ENCODE results near the gene OR9A2.

Gene OR9A2

GRCh38 chr7:143046426-143046851 lies 19.5 kb upstream of the OR9A2 start:
- H3K4me3 ChIP-seq (ENCODE audit: low read length): no peak overlapping the region
- no peaks in the 10 kb centered on the region for H3K27me3 ChIP-seq (ENCODE audit: control insufficient read depth, insufficient read depth, low read length)
- no peak overlapping the region for H3K27ac ChIP-seq (ENCODE audit: low read depth, low read length)
- H3K9ac ChIP-seq (ENCODE audit: low read length): no peak overlapping the region
- no peaks in the 10 kb centered on the region for H3K36me3 ChIP-seq (ENCODE audit: control insufficient read depth, insufficient read depth, low read length)
- H3K4me1 ChIP-seq (ENCODE audit: control insufficient read depth, insufficient read depth, low read length): no peaks in the 10 kb centered on the region

DNA sequence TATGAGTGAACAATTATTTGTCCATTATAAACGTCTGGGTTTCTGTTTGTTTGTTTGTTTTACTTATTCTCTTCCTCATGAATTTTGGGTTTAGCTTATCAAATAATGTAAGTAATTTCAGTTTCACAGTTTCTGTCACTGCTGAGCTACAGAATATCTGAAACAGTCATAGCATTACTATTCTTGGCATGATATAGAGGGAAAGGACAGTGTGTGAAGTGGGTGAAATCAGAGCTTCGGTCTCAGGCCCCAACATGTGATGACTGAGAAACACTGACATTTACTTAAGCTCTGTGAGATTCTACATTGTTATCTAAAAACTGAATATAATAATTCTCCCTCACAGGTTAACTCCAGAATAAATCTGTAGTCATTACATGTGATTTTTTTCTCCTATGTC lies 16.5 kb upstream of the OR9A2 start:
- no peak overlapping the region for H3K9ac ChIP-seq (ENCODE audit: low read length)
- no peak overlapping the region for H3K27ac ChIP-seq (ENCODE audit: low read depth, low read length)
- no peaks in the 10 kb centered on the region for H3K4me1 ChIP-seq (ENCODE audit: control insufficient read depth, insufficient read depth, low read length)
- no peak overlapping the region for H3K4me3 ChIP-seq (ENCODE audit: low read length)
- no peaks in the 10 kb centered on the region for H3K27me3 ChIP-seq (ENCODE audit: control insufficient read depth, insufficient read depth, low read length)
- no peaks in the 10 kb centered on the region for H3K36me3 ChIP-seq (ENCODE audit: control insufficient read depth, insufficient read depth, low read length)

GRCh38 chr7:143042790-143043271 lies 15.9 kb upstream of the OR9A2 start:
- Histone ChIP-seq H3K4me1 (ENCODE audit: control insufficient read depth, insufficient read depth, low read length) (no peaks in the 10 kb centered on the region), H3K27me3 (ENCODE audit: control insufficient read depth, insufficient read depth, low read length) (no peaks in the 10 kb centered on the region), H3K9ac (ENCODE audit: low read length) (no peak overlapping the region), H3K36me3 (ENCODE audit: control insufficient read depth, insufficient read depth, low read length) (no peaks in the 10 kb centered on the region), H3K4me3 (ENCODE audit: low read length) (no peak overlapping the region), H3K27ac (ENCODE audit: low read depth, low read length) (no peak overlapping the region)

- no peak overlapping the region for H3K27ac ChIP-seq (ENCODE audit: low read depth, low read length)
Observed at GRCh38 chr7:143042159-143042789, 15.3 kb upstream of the OR9A2 start.

GRCh38 chr7:143041346-143041745 lies 14.4 kb upstream of the OR9A2 start:
- Histone ChIP-seq H3K9ac (ENCODE audit: low read length) (no peak overlapping the region), H3K36me3 (ENCODE audit: control insufficient read depth, insufficient read depth, low read length) (no peaks in the 10 kb centered on the region), H3K27ac (ENCODE audit: low read depth, low read length) (no peak overlapping the region), H3K4me1 (ENCODE audit: control insufficient read depth, insufficient read depth, low read length) (no peaks in the 10 kb centered on the region), H3K4me3 (ENCODE audit: low read length) (no peak overlapping the region), H3K27me3 (ENCODE audit: control insufficient read depth, insufficient read depth, low read length) (no peaks in the 10 kb centered on the region)

More at GRCh38 chr7:143042159-143042789, 15.3 kb upstream of the OR9A2 start:
- no peaks in the 10 kb centered on the region for H3K36me3 ChIP-seq (ENCODE audit: control insufficient read depth, insufficient read depth, low read length)
- H3K27me3 ChIP-seq (ENCODE audit: control insufficient read depth, insufficient read depth, low read length): no peaks in the 10 kb centered on the region
- no peaks in the 10 kb centered on the region for H3K4me1 ChIP-seq (ENCODE audit: control insufficient read depth, insufficient read depth, low read length)
- no peak overlapping the region for H3K4me3 ChIP-seq (ENCODE audit: low read length)
- no peak overlapping the region for H3K9ac ChIP-seq (ENCODE audit: low read length)

DNA sequence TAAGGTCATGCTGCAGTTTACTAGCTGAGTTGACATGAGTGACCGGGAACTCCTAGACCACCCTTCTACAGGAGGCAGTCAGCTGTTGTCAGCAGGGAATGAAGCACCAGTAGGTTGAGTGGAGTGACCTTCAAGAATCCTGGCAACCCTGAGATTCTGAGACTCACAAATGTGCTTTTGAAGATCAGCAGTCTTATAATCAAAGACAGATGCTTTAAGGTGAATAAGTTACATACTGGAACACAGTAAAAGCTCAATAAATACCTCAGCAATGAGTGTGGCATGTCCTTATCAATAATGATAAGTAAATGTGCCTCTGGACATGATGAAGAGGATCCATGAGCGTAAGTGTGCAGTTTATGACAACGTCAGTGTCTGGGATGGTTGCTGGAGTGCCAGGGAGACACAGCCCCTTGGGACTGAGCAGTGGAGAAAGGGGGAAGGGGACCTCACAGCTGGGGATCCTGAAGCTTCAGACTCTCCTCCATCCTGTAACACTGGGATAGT lies 13.3 kb upstream of the OR9A2 start:
- H3K27ac ChIP-seq (ENCODE audit: low read depth, low read length): no peak overlapping the region
- no peak overlapping the region for H3K9ac ChIP-seq (ENCODE audit: low read length)
- no peaks in the 10 kb centered on the region for H3K36me3 ChIP-seq (ENCODE audit: control insufficient read depth, insufficient read depth, low read length)
- H3K27me3 ChIP-seq (ENCODE audit: control insufficient read depth, insufficient read depth, low read length): no peaks in the 10 kb centered on the region
- H3K4me1 ChIP-seq (ENCODE audit: control insufficient read depth, insufficient read depth, low read length): no peaks in the 10 kb centered on the region
- no peak overlapping the region for H3K4me3 ChIP-seq (ENCODE audit: low read length)

DNA sequence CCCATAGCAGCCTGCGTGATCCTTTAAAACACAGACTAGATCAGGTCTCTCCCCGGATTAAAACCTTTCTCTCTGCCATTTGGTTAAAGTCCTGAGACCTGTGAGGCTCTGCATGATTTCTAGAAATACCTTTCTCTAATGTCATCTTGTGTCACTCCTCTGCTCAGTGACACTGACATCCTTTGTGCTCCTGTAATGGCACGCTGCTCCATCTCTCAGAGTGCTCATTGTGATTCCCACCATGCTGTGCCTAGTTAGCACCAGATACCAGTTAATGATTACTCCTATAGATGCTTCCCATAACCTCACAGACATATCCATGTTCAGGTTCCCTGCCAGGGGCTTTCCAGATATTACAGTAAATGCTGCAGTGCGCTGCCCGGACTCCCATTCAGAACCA lies 11.7 kb upstream of the OR9A2 start:
- H3K27ac ChIP-seq (ENCODE audit: low read depth, low read length): no peak overlapping the region
- H3K9ac ChIP-seq (ENCODE audit: low read length): no peak overlapping the region
- H3K27me3 ChIP-seq (ENCODE audit: control insufficient read depth, insufficient read depth, low read length): no peaks in the 10 kb centered on the region
- no peaks in the 10 kb centered on the region for H3K4me1 ChIP-seq (ENCODE audit: control insufficient read depth, insufficient read depth, low read length)
- no peaks in the 10 kb centered on the region for H3K36me3 ChIP-seq (ENCODE audit: control insufficient read depth, insufficient read depth, low read length)
- H3K4me3 ChIP-seq (ENCODE audit: low read length): no peak overlapping the region

DNA sequence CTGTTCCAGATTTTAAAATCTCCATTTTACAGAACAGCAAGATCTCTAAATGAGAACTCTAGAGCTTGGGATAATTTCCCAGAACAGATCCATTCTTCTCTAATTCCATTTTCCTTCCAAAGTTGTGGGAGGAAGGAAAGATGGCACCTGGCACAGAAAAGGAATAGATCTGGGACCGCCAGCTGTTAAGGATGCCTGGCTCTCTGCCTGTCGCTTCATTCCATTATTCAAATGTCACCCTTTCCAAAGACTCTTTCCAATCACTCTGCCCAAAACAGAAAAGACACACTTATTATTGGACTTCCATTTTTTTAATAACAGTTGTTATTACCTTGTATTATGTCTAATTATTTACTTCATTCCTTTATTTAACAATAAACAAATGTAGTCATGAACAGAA lies 751 bp upstream of the OR9A2 start:
- no peak overlapping the region for H3K9ac ChIP-seq (ENCODE audit: low read length)
- no peak overlapping the region for H3K27ac ChIP-seq (ENCODE audit: low read depth, low read length)
- no peaks in the 10 kb centered on the region for H3K4me1 ChIP-seq (ENCODE audit: control insufficient read depth, insufficient read depth, low read length)
- no peaks in the 10 kb centered on the region for H3K36me3 ChIP-seq (ENCODE audit: control insufficient read depth, insufficient read depth, low read length)
- H3K27me3 ChIP-seq (ENCODE audit: control insufficient read depth, insufficient read depth, low read length): no peaks in the 10 kb centered on the region
- no peak overlapping the region for H3K4me3 ChIP-seq (ENCODE audit: low read length)

GRCh38 chr7:143025371-143025770 lies 1.6 kb downstream of the OR9A2 start:
- no peak overlapping the region for H3K9ac ChIP-seq (ENCODE audit: low read length)
- H3K27me3 ChIP-seq (ENCODE audit: control insufficient read depth, insufficient read depth, low read length): no peaks in the 10 kb centered on the region

DNA sequence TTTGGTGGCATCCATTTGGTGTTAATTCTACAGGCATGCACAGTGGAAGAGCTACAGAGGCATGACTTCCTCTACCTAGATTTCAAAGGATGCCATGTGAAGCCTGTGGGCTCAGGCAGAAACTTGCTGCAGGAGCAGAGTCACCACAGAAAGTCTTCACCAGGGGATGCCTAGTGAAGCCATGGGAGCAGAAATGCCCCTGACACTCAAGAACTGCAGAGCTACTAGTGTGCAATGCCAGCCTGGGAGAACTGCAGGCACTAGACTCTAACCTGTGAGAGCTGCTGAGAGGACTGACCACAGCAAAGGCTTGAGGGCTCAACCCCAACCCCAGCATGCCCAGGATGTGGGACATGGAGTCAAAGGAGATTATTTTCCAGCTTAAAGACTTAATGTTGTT lies 3.9 kb downstream of the OR9A2 start:
- Histone ChIP-seq H3K4me3 (ENCODE audit: low read length) (no peak overlapping the region), H3K27me3 (ENCODE audit: control insufficient read depth, insufficient read depth, low read length) (no peaks in the 10 kb centered on the region), H3K36me3 (ENCODE audit: control insufficient read depth, insufficient read depth, low read length) (no peaks in the 10 kb centered on the region), H3K27ac (ENCODE audit: low read depth, low read length) (no peak overlapping the region), H3K4me1 (ENCODE audit: control insufficient read depth, insufficient read depth, low read length) (no peaks in the 10 kb centered on the region), H3K9ac (ENCODE audit: low read length) (no peak overlapping the region)

More at GRCh38 chr7:143025371-143025770, 1.6 kb downstream of the OR9A2 start:
- H3K4me1 ChIP-seq (ENCODE audit: control insufficient read depth, insufficient read depth, low read length): no peaks in the 10 kb centered on the region
- no peak overlapping the region for H3K4me3 ChIP-seq (ENCODE audit: low read length)
- no peaks in the 10 kb centered on the region for H3K36me3 ChIP-seq (ENCODE audit: control insufficient read depth, insufficient read depth, low read length)
- no peak overlapping the region for H3K27ac ChIP-seq (ENCODE audit: low read depth, low read length)

- Histone ChIP-seq H3K4me3 (ENCODE audit: low read length) (no peak overlapping the region), H3K9ac (ENCODE audit: low read length) (no peak overlapping the region), H3K4me1 (ENCODE audit: control insufficient read depth, insufficient read depth, low read length) (peaks cover 4% of the 10 kb centered on the region), H3K27me3 (ENCODE audit: control insufficient read depth, insufficient read depth, low read length) (no peaks in the 10 kb centered on the region), H3K36me3 (ENCODE audit: control insufficient read depth, insufficient read depth, low read length) (no peaks in the 10 kb centered on the region), H3K27ac (ENCODE audit: low read depth, low read length) (no peak overlapping the region)
Observed at GRCh38 chr7:143018931-143019330, 8.0 kb downstream of the OR9A2 start.

- H3K9ac ChIP-seq (ENCODE audit: low read length): no peak overlapping the region
- H3K27ac ChIP-seq (ENCODE audit: low read depth, low read length): no peak overlapping the region
- H3K4me3 ChIP-seq (ENCODE audit: low read length): no peak overlapping the region
- peaks cover 10% of the 10 kb centered on the region for H3K4me1 ChIP-seq (ENCODE audit: control insufficient read depth, insufficient read depth, low read length)
- H3K36me3 ChIP-seq (ENCODE audit: control insufficient read depth, insufficient read depth, low read length): no peaks in the 10 kb centered on the region
- H3K27me3 ChIP-seq (ENCODE audit: control insufficient read depth, insufficient read depth, low read length): no peaks in the 10 kb centered on the region
Observed at GRCh38 chr7:143016996-143017395, 9.9 kb downstream of the OR9A2 start.

DNA sequence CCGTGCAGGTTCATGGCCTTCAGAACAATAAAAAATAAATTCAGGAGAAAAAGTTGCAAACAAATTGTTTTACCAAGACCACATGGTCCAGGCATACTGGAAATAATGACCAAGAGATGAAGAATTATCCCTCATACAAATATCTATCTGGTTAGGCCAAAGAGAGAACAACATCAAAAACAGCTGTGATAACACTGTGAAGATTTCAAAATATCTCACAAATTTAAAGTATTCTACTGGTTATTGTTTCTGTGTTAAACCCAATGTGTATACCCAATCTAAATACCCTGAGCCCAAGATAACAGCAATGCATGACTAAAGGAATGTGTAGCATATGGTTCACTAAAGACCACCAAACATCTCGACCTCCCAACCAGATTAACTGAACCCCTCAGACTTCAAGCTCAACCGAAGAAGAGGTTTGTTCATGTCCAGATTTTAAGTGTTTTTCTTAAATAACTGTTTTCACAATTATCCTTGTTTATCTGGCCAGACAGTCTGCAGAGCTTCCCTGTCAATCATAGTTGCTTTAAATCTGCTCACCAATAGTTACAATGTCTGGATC lies 10.9 kb downstream of the OR9A2 start:
- Histone ChIP-seq H3K9ac (ENCODE audit: low read length) (no peak overlapping the region), H3K4me3 (ENCODE audit: low read length) (no peak overlapping the region), H3K36me3 (ENCODE audit: control insufficient read depth, insufficient read depth, low read length) (no peaks in the 10 kb centered on the region), H3K27ac (ENCODE audit: low read depth, low read length) (no peak overlapping the region), H3K27me3 (ENCODE audit: control insufficient read depth, insufficient read depth, low read length) (no peaks in the 10 kb centered on the region), H3K4me1 (ENCODE audit: control insufficient read depth, insufficient read depth, low read length) (peaks cover 10% of the 10 kb centered on the region)

Measured in rectal smooth muscle tissue (tissue), 1 donor.